HL-60/S4 treated with phorbol 12-myristate 13-acetate at 8.2 ng/mL for 4 days and 3 days (cell line): Measurements from ENCODE around the gene RIPK1.
"Not testable (repeated sequence)": the region's sequence is repeated elsewhere in the genome, so short reads cannot be mapped to it uniquely, and the experiment has no call there.

Experiments used
- in situ Hi-C: fragments of 300-500 bp; cut with MboI; formaldehyde crosslinking; loops from 2 replicates; pipeline ENCODE4 v1.15.0; 2022; ENCODE audit warnings: low sequenced_read_pairs

The RIPK1 gene

GRCh38 chr6:3068329-3069214 lies at the start of gene RIPK1:
TSS of gene RIPK1 (plus strand) at chr6:3068494. CDS start at chr6:3076824, 8,330 bp downstream.
- in situ Hi-C loops = no loop called here

- in situ Hi-C loops = no loop called here
Observed at GRCh38 chr6:3019065-3019464, 49.2 kb upstream of the RIPK1 start.

GRCh38 chr6:3019749-3020320 lies 48.5 kb upstream of the RIPK1 start:
- in situ Hi-C loops = no loop called here

GRCh38 chr6:3020976-3021598 lies 47.2 kb upstream of the RIPK1 start:
- in situ Hi-C loops = not testable (repeated sequence)

GRCh38 chr6:3022765-3023662 lies 45.3 kb upstream of the RIPK1 start:
- in situ Hi-C loops = no loop called here

- in situ Hi-C loops = no loop called here
Observed at GRCh38 chr6:3023663-3024483, 44.4 kb upstream of the RIPK1 start.

- in situ Hi-C loops = no loop called here
Observed at GRCh38 chr6:3026791-3027626, 41.3 kb upstream of the RIPK1 start.

GRCh38 chr6:3028156-3028555 lies 40.1 kb upstream of the RIPK1 start:
- in situ Hi-C loops = not testable (repeated sequence)

- in situ Hi-C loops = no loop called here
Observed at GRCh38 chr6:3031857-3032640, 36.2 kb upstream of the RIPK1 start.

- in situ Hi-C loops = no loop called here
Observed at GRCh38 chr6:3032986-3033385, 35.3 kb upstream of the RIPK1 start.

GRCh38 chr6:3033652-3034051 lies 34.6 kb upstream of the RIPK1 start:
- in situ Hi-C loops = no loop called here

- in situ Hi-C loops = no loop called here
Observed at GRCh38 chr6:3035397-3035796, 32.9 kb upstream of the RIPK1 start.

- in situ Hi-C loops = no loop called here
Observed at GRCh38 chr6:3036861-3037637, 31.2 kb upstream of the RIPK1 start.

- in situ Hi-C loops = no loop called here
Observed at GRCh38 chr6:3037638-3038365, 30.5 kb upstream of the RIPK1 start.

GRCh38 chr6:3039384-3039783 lies 28.9 kb upstream of the RIPK1 start:
- in situ Hi-C loops = no loop called here

GRCh38 chr6:3041147-3041546 lies 27.1 kb upstream of the RIPK1 start:
- in situ Hi-C loops = no loop called here

- in situ Hi-C loops = no loop called here
Observed at GRCh38 chr6:3041606-3042005, 26.7 kb upstream of the RIPK1 start.
